ENCODE results near the gene NUAK1. TPM values are rescaled to one million over a fixed set of nuclear protein-coding genes. Genes with fewer than 3 reads are reported as not detected.
A peak's percentile ranks its signal among the peaks of the same experiment; 100 is the strongest.

NUAK1 gene
- total and polyA plus RNA-seq, 2 experiments from 2014 or later, result 5.4 to 16.9 TPM

- ATAC-seq, result no peak
- no peaks in the 10 kb centered on the region for H3K27me3 Mint-ChIP-seq (ENCODE audit: insufficient read depth, low read depth, poor library complexity)
- no peaks in the 10 kb centered on the region for H3K4me1 ChIP-seq (ENCODE audit: insufficient read depth)
- H3K36me3 ChIP-seq (ENCODE audit: insufficient read depth), result 0 out of 2 replicates have a peak, but pooled peaks cover 3% of the 10 kb centered on the region
- peaks cover 24% of the 10 kb centered on the region for H3K36me3 Mint-ChIP-seq (ENCODE audit: low read depth)
- no peaks in the 10 kb centered on the region for H3K79me2 ChIP-seq (replicated peaks; ENCODE audit: insufficient read depth)
- H3K27me3 ChIP-seq (ENCODE audit: insufficient read depth), result no peaks in the 10 kb centered on the region
- no peaks in the 10 kb centered on the region for H3F3A ChIP-seq (replicated peaks; ENCODE audit: low read depth)
- H2AFZ ChIP-seq, result peak overlapping the region; percentile 83; the same call in 1 of the 2 replicates
- H3K9me3 Mint-ChIP-seq, result peaks cover 32% of the 10 kb centered on the region
- H3K4me1 Mint-ChIP-seq, result no peaks in the 10 kb centered on the region
- H3K27ac ChIP-seq (ENCODE audit: low read depth), result no peak overlapping the region
- DNase-seq (ENCODE audit: low spot score), result no peak
- H3K4me2 ChIP-seq, result no peak overlapping the region
- H3K4me3 ChIP-seq, result no peak overlapping the region
- H4K20me1 ChIP-seq (replicated peaks; ENCODE audit: insufficient read depth), result no peaks in the 10 kb centered on the region
- no peak overlapping the region for H3K27ac Mint-ChIP-seq
- H3K4me3 Mint-ChIP-seq, result no peak overlapping the region
- H3K9me2 ChIP-seq (ENCODE audit: insufficient read depth), result no peaks in the 10 kb centered on the region; the same call in 1 of the 2 replicates
- TF ChIP-seq EZH2 (IDR thresholded peaks at IDR 0.05; ENCODE audit: low read depth, unreplicated experiment) (no peak), CREB1 (CRISPR knock-in tag; IDR thresholded peaks at IDR 0.05; ENCODE audit: low read depth) (no peak), STAT1 (IDR thresholded peaks at IDR 0.05; ENCODE audit: unreplicated experiment) (no peak), ZNF331 (CRISPR knock-in tag; IDR thresholded peaks at IDR 0.05; ENCODE audit: low read depth) (no peak), NANOG (IDR thresholded peaks at IDR 0.05; ENCODE audit: borderline replicate concordance) (no peak), REST (IDR thresholded peaks at IDR 0.05; ENCODE audit: unreplicated experiment) (no peak), JUNB (IDR thresholded peaks at IDR 0.05; ENCODE audit: unreplicated experiment) (no peak), EZH2phosphoT487 (IDR thresholded peaks at IDR 0.05; ENCODE audit: unreplicated experiment) (no peak), ZNF462 (CRISPR knock-in tag; IDR thresholded peaks at IDR 0.05) (no peak), ZNF114 (CRISPR knock-in tag; IDR thresholded peaks at IDR 0.05) (no peak), CTCF (conservative IDR thresholded peaks at IDR 0.05; ENCODE audit: low read depth in 2 of 2) (no peak), POLR2AphosphoS5 (IDR thresholded peaks at IDR 0.05; ENCODE audit: low read depth) (no peak), ETS1 (IDR thresholded peaks at IDR 0.05) (no peak)
Measured at GRCh38 chr12:106023039-106023438, 115.7 kb downstream of the NUAK1 start.

Data from GM23338 (cell line).